ENCODE measurements around the gene HOXC6.

Gene HOXC6

DNA sequence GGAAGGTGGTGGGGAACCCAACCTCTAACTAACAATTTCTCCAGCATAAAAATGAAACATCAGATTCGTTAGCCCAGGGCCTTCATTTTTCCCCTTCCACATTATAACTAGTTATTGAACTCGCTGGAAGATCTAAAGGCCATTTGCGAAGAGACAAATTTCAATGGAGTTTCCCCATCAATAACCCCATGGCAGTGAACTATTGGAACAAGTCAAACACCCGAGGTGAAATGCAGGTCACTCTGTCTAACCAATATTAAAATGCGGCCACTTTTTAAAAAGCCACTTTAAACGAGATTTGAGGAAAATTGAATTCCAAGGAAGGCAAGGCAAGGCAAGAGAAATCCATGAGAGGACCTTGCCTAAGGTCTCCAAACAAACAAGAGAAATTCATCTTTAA, 20.9 kb downstream of the HOXC6 start:
- H3K4me3 ChIP-seq (ENCODE audit: low read length), result no peak overlapping the region

DNA sequence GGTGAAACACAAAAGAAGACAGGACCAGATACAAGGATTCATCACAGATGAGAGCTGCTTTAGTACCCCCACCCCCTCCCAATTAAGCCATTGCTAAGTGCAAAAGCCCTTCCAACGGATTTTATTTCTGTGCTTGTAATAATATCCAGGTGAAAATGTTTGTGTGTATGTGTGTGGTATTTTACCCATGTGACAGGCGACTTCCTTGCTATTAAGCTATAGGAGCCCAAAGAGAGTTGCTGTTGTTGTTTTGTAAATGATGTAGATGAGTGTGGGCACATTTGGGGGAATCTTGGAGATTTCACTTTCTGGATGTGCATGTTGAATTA, 22.2 kb downstream of the HOXC6 start:
- no peak overlapping the region for H3K4me3 ChIP-seq (ENCODE audit: low read length)
- TF ChIP-seq ZNF274 (IDR thresholded peaks at IDR 0.05; ENCODE audit: low read depth, low read length), result no peak

More for the DNA sequence above, 20.9 kb downstream of the HOXC6 start:
- TF ChIP-seq ZNF274 (IDR thresholded peaks at IDR 0.05; ENCODE audit: low read depth, low read length), result no peak

DNA sequence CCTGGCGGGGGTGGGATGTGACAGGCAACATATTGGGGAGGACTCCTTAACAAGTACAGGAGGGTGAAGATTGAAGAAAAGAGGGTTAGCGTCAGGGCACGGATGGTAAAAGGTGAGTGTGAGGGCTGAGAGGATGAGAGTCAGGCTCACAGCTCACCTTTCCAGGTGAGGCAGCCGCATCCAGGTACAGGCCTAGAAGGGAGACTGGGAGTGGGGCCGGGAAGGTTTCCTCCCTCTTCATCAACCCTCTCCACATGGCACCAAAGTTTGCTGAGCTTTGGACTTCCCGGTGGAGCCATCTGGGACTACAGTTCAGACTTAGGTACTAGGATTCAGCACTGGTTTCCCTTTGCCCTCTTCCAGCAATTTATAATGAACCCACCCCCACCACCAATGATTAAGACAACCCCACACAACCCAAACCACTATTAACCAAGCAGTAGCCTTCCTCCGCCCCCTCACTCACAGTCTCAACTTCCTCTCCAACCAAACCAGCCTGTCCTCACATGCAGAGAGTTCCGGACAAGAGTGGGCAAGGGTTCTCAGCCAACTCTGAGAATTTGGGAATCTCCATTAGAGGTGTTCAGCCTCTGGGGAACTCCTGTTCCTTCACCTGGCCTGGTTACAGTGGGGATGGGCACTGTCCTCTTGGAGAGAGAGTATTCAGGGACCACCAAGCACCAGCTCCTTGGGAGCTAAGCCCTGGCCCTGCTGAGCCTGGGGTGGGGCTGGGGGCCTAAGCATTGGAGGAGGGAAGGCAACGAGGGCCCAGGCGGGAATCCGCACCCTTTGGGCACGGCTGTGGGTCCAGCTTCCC, 23.0 kb downstream of the HOXC6 start:
- TF ChIP-seq ZNF274 (IDR thresholded peaks at IDR 0.05; ENCODE audit: low read depth, low read length), result no peak
- H3K4me3 ChIP-seq (ENCODE audit: low read length), result no peak overlapping the region

DNA sequence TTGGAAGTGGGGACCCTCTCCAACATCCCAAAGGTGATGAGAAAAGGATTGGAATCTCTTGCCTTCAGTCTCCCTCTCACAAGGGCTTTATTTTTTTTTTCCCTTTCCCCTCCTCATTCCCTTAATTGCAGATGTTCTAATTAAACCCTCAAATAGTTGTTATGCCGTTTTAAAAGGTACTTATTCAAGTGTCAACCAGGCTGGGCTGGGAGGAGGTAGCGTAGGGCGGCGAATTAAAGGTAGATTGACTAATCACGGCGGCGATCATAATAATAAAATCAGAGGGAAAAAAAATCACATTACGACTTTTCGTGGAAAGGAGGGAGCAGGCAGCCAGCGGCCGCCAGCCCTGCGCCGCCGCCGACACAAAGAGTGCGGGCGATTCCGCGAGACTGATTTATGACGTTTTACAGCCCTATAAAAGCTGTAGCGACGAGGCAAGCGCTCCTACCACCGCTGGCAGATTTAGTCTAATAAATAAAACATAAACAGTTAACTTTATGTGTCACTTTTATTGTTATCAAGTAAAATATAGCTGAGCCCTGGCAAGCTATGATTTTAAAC, 23.7 kb downstream of the HOXC6 start:
- no peak for TF ChIP-seq ZNF274 (IDR thresholded peaks at IDR 0.05; ENCODE audit: low read depth, low read length)
- no peak overlapping the region for H3K4me3 ChIP-seq (ENCODE audit: low read length)

DNA sequence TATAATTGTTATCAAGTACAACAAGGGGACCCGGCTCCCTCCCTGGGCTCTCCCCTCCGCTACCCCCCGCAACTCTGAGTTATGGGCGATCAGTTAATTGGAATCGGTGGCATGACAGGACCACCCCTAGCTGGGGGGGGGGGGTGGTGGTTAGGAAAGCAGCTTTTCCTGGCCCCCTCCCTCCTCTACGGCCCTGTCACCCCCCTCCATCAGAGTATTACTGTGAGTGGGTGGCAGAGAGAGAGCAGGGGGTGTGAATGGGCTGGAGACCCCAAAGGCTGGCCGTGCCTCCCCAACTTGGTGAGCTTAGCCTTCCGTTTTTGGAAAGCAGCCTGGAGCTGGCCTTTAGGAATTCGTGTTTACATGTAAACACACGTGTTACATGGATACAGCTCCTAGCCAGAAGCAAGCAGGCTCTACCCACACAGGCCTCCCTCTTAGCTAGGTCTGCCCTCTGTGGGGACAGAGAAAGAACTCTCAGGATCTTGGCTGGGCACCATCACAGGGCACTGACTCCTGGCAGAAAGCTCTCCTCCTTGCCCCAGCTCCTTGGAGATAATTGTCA, 24.3 kb downstream of the HOXC6 start:
- H3K4me3 ChIP-seq (ENCODE audit: low read length), result no peak overlapping the region
- no peak for TF ChIP-seq ZNF274 (IDR thresholded peaks at IDR 0.05; ENCODE audit: low read depth, low read length)

DNA sequence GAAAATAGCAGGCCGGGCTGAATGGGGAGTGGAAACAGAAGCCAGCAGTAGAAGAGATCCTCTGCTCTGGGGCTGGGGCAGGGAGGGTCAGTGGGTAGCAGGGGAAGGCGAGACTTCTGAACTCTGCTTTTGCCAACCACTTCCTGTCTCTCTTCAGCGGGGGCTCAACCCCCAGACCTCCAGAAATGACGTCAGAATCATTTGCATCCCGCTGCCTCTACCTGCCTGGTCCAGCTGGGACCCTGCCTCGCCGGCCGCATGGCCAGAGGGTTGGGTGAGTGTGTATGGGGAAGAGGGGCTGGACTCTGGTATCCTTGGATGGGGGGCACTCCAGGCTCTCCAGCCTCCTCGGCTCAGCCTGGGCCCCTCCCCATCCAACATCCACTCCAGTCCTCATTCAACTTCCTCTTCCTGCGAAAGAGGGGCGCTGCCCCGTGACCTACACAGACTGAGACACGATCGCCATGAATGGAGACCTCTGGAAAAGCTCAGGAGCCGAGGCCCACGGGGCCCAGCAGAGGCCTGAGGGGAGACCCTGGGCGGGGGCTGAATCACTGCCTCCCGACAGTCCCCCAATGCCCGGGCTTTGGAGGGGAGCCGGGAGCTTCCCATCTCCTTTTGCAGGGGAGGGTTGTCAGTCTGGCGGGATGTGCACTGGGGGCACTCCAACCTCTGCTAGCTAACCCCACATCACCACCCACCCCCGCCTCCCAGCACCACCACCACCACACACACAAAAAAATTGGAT, 24.9 kb downstream of the HOXC6 start:
- TF ChIP-seq ZNF274 (IDR thresholded peaks at IDR 0.05; ENCODE audit: low read depth, low read length), result no peak
- peak overlapping the region; percentile 52 for H3K4me3 ChIP-seq (ENCODE audit: low read length)

DNA sequence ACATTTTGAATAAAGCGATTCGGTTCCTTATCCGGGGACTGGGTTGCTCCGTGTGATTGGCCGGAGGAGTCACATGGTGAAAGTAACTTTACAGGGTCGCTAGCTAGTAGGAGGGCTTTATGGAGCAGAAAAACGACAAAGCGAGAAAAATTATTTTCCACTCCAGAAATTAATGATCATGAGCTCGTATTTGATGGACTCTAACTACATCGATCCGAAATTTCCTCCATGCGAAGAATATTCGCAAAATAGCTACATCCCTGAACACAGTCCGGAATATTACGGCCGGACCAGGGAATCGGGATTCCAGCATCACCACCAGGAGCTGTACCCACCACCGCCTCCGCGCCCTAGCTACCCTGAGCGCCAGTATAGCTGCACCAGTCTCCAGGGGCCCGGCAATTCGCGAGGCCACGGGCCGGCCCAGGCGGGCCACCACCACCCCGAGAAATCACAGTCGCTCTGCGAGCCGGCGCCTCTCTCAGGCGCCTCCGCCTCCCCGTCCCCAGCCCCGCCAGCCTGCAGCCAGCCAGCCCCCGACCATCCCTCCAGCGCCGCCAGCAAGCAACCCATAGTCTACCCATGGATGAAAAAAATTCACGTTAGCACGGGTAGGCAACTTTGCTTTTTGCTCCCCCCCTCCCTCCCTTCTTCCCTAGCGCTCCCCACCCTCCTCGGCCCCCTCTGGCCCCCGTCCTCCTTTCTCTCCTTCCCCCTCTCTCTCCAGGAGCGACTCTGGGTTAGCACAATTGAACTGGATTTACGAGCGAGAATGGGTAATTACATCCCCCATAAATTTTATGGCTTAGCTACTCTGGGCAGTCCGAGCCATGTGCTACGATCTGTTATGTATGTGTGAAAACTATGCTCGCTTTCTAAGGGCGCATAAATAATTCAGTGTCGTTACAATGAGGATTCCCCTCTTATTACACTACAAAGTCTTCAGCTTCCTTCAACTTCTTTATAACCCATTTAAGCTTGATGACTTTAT, 25.8 kb downstream of the HOXC6 start, which contains the start of gene HOXC4:
Gene HOXC4, plus strand, starts transcription at position 85 of the 991 bp plus-strand sequence. Its CDS starts 88 bp downstream, at position 173.
- TF ChIP-seq ZNF274 (IDR thresholded peaks at IDR 0.05; ENCODE audit: low read depth, low read length), result no peak
- peak within 1 kb of the TSS; percentile 52 for H3K4me3 ChIP-seq (ENCODE audit: low read length)

DNA sequence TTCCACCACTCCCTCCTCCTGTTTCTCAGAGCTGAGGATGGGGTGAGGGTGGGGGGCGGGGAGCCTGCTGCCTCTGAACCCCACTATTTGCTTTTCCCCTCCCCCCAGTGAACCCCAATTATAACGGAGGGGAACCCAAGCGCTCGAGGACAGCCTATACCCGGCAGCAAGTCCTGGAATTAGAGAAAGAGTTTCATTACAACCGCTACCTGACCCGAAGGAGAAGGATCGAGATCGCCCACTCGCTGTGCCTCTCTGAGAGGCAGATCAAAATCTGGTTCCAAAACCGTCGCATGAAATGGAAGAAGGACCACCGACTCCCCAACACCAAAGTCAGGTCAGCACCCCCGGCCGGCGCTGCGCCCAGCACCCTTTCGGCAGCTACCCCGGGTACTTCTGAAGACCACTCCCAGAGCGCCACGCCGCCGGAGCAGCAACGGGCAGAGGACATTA, 26.5 kb downstream of the HOXC6 start:
- H3K4me3 ChIP-seq (ENCODE audit: low read length), result no peak overlapping the region
- no peak for TF ChIP-seq ZNF274 (IDR thresholded peaks at IDR 0.05; ENCODE audit: low read depth, low read length)

DNA sequence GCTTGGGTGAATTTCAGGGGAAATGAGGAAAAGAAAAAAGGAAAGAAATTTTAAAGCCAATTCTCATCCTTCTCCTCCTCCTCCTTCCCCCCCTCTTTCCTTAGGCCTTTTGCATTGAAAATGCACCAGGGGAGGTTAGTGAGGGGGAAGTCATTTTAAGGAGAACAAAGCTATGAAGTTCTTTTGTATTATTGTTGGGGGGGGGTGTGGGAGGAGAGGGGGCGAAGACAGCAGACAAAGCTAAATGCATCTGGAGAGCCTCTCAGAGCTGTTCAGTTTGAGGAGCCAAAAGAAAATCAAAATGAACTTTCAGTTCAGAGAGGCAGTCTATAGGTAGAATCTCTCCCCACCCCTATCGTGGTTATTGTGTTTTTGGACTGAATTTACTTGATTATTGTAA, 27.3 kb downstream of the HOXC6 start:
- no peak for TF ChIP-seq ZNF274 (IDR thresholded peaks at IDR 0.05; ENCODE audit: low read depth, low read length)
- H3K4me3 ChIP-seq (ENCODE audit: low read length), result no peak overlapping the region

DNA sequence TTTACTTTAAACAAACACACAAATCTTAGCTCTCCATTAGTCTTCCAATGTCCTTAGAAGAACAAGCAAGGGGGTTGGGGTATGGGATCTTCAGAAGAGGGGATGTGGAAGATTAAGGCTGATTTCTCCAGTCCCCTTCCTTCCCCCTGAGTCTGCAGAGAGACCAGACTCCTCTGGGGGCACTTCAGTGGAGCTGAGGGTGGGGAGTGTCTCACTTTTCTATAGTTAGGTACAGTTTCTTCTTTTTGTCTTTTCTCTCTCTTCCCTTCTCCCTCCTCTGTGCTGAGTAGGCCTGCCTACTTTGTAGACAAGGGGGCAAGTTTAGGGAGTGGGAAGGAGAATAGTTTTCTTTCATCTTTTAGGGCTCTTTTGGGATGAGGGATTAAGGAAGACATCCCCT, 27.9 kb downstream of the HOXC6 start:
- no peak overlapping the region for H3K4me3 ChIP-seq (ENCODE audit: low read length)
- TF ChIP-seq ZNF274 (IDR thresholded peaks at IDR 0.05; ENCODE audit: low read depth, low read length), result no peak

DNA sequence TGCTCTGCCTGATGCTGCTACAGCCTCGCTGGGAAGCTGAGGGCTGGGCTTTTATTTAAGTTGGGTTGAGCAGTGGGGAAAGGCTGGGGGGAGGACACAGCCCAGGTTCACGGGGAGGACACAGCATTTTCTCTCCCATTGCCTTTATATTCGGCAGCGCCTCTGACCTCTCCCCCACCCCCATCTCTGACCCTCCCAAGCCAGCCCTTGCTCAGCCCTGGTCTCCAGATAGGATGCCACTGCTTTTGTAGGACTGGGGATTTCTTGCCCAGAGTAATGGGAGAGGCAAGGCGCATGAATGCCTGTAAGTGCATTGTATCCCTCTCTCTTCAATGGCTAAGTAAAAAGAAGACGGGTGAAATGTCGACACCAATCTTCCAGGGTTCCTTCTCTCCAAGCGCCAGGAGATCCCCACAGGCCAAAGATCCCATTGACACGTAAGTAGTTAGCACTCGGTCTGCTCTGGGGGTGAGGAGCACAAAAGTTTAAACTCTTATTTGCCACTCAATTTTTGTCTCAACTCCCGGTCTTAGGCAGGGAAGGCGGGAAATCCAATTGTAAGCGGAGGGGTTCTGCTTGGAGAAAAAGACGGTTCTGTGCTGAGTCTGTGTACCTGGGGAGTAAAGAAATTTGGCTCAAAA, 30.0 kb downstream of the HOXC6 start:
- no peak for TF ChIP-seq ZNF274 (IDR thresholded peaks at IDR 0.05; ENCODE audit: low read depth, low read length)
- H3K4me3 ChIP-seq (ENCODE audit: low read length), result no peak overlapping the region

DNA sequence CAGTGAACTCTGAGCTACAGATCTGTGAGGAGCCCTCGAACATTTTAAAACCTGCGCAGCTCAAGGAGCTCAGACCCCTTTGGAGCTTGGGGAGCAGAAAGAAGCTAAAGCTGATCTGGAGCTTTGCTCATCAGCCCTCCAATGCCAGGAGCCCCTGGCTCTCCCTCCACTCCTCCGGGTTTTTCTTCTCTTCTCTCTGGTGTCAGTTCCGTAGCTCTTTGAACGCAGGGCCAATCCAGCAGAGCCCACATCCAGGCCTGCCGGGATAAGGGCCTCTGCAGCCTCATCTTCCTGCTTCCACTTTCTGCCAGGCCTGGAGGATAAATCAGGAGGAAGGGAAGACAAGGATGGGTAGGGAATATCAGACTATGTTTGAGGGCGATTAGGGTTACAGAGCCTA, 31.4 kb downstream of the HOXC6 start:
- no peak overlapping the region for H3K4me3 ChIP-seq (ENCODE audit: low read length)
- TF ChIP-seq ZNF274 (IDR thresholded peaks at IDR 0.05; ENCODE audit: low read depth, low read length), result no peak
